ENCODE measurements around the gene ADGRL1.
"Not testable (repeated sequence)": the region's sequence is repeated elsewhere in the genome, so short reads cannot be mapped to it uniquely, and the experiment has no call there.

DNA sequence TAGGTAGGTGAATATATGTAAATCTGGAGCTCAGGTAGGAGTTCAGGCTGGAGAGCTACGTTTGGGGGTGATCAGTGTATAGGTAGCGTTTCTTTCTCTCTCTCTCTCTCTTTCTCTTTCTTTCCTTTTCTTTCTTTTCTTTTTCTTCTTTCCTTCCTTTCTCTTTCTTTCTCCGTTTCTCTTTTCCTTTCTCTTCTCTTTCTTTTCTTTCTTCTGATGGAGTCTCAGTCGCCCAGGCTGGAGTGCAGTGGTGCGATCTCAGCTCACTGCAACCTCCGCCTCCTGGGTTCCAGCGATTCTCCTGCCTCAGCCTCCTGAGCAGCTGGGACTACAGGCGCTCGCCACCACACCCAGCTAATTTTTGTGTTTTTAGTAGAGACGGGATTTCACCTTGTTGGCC lies 59.8 kb downstream of the ADGRL1 start:
- not testable (repeated sequence) for TF ChIP-seq CTCF, POLR2AphosphoS5, POLR2A, EP300 (IDR thresholded peaks at IDR 0.05)

All from stomach (tissue), 4 donors.